ENCODE measurements around the gene DGCR2. TPM values are rescaled to one million over a fixed set of nuclear protein-coding genes. Genes with fewer than 3 reads are reported as not detected.
A peak's percentile ranks its signal among the peaks of the same experiment; 100 is the strongest.

DGCR2 gene
- total and polyA plus RNA-seq, 2 donors from 2014 or later = 37.5 to 67.7 TPM

DNA sequence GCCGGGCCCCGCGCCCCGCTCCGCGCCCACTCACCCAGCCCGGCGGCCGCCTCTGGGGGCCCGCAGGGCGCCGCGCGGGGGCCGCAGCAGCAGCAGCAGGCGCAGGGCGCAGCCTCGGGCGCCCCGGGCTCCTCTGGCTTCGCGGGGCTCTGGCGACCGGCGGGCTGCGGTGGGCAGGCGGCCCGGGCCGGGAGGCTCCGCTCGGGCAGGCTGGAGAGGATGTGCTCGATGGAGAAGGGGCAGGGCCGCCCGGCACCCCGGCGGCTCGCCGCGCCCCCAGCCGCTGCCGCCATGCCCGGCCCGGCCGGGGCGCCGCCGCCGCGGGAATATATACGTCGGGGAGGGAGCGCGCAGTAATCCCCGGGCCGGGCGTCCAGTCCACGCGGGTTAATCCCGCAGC lies 27.8 kb upstream of the DGCR2 start, which contains the start of gene GSC2:
Gene GSC2, minus strand, starts transcription at position 302 of the 400 bp plus-strand sequence. Its CDS starts 9 bp downstream, at position 293.
- FAIRE-seq (no peak), DNase-seq (no peak)
- Histone ChIP-seq H3K9ac (ENCODE audit: low read length in 3 of 3) (no peak within 1 kb of the TSS), H3K9me3 (ENCODE audit: control insufficient read depth in 2 of 3, insufficient read depth in 1 of 3, low read length in 3 of 3) (no peaks in the 10 kb centered on the region), H3K36me3 (ENCODE audit: control insufficient read depth in 2 of 3, insufficient read depth in 3 of 3, low read length in 3 of 3) (no peaks in the 10 kb centered on the region), H3K27ac (ENCODE audit: low read depth in 2 of 2, low read length in 2 of 2) (no peak within 1 kb of the TSS), H3K27me3 (ENCODE audit: control insufficient read depth, insufficient read depth, low read length) (peaks cover 26% of the 10 kb centered on the region), H3K4me3 (ENCODE audit: low read length in 3 of 3) (no peak within 1 kb of the TSS), H3K4me1 (ENCODE audit: control insufficient read depth in 2 of 3, insufficient read depth in 2 of 3, low read depth in 1 of 3, low read length in 3 of 3) (no peaks in the 10 kb centered on the region)
- intact Hi-C loops (cut with DNase I) = no loop called here
- TF ChIP-seq, protein P1, sequence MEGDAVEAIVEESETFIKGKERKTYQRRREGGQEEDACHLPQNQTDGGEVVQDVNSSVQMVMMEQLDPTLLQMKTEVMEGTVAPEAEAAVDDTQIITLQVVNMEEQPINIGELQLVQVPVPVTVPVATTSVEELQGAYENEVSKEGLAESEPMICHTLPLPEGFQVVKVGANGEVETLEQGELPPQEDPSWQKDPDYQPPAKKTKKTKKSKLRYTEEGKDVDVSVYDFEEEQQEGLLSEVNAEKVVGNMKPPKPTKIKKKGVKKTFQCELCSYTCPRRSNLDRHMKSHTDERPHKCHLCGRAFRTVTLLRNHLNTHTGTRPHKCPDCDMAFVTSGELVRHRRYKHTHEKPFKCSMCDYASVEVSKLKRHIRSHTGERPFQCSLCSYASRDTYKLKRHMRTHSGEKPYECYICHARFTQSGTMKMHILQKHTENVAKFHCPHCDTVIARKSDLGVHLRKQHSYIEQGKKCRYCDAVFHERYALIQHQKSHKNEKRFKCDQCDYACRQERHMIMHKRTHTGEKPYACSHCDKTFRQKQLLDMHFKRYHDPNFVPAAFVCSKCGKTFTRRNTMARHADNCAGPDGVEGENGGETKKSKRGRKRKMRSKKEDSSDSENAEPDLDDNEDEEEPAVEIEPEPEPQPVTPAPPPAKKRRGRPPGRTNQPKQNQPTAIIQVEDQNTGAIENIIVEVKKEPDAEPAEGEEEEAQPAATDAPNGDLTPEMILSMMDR (IDR thresholded peaks at IDR 0.05; ENCODE audit: borderline replicate concordance, extremely low read depth, insufficient read depth) = no peak

- peak in 3 of 5 donors; percentile 10 to 23 (median 18) for DNase-seq
- H3K9ac ChIP-seq (ENCODE audit: low read length in 3 of 3) = no peak overlapping the region
- no peaks in the 10 kb centered on the region for H3K9me3 ChIP-seq (ENCODE audit: control insufficient read depth in 2 of 3, insufficient read depth in 1 of 3, low read length in 3 of 3)
- H3K27ac ChIP-seq (ENCODE audit: low read depth in 2 of 2, low read length in 2 of 2) = no peak overlapping the region
- intact Hi-C loops (cut with DNase I) = no loop called here
- H3K36me3 ChIP-seq (ENCODE audit: control insufficient read depth in 2 of 3, insufficient read depth in 3 of 3, low read length in 3 of 3) = no peaks in the 10 kb centered on the region
- FAIRE-seq = no peak
- H3K4me1 ChIP-seq (ENCODE audit: control insufficient read depth in 2 of 3, insufficient read depth in 2 of 3, low read depth in 1 of 3, low read length in 3 of 3) = no peaks in the 10 kb centered on the region
- no peak overlapping the region for H3K4me3 ChIP-seq (ENCODE audit: low read length in 3 of 3)
- TF ChIP-seq, protein P1 (IDR thresholded peaks at IDR 0.05; ENCODE audit: borderline replicate concordance, extremely low read depth, insufficient read depth) = no peak
- peaks cover 26% of the 10 kb centered on the region for H3K27me3 ChIP-seq (ENCODE audit: control insufficient read depth, insufficient read depth, low read length)
Measured at GRCh38 chr22:19149047-19149883, 27.1 kb upstream of the DGCR2 start.

DNA sequence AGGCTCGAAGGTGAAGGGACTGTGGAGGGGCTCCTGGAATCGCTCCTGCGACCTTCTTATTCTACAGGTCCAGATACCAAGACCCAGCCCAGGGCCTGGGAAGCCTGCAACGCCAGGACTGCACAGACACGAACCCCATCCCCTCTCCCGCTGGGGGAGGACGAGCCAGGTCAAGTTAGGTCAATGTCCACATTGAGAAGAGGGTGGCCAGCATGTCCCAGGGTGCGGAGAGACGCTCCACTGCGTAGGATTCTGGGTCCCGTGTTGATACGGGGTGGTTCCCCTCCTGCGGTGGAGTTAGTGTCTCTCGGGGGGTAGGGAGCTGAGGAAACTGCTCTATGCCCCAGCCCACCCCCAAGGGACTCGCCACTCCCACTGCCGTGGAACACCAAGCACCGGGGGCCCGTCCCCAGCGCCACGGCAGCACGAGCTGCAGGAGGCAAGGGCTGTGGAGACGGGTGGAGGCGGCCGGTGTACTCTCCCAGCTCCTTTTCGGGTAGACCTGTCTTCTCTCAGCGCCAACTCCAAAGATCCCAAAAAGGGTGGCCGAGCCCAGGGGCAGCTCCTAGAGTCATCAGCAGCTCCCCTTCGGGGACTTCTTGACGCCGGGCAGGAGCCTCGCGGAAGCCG lies 26.3 kb upstream of the DGCR2 start:
- H3K4me3 ChIP-seq (ENCODE audit: low read length in 3 of 3) = no peak overlapping the region
- H3K27ac ChIP-seq (ENCODE audit: low read depth in 2 of 2, low read length in 2 of 2) = no peak overlapping the region
- no peak overlapping the region for H3K9ac ChIP-seq (ENCODE audit: low read length in 3 of 3)
- intact Hi-C loops (cut with DNase I) = no loop called here
- H3K4me1 ChIP-seq (ENCODE audit: control insufficient read depth in 2 of 3, insufficient read depth in 2 of 3, low read depth in 1 of 3, low read length in 3 of 3) = peaks cover 0 to 4% (median 0%) of the 10 kb centered on the region in 3 donors
- H3K36me3 ChIP-seq (ENCODE audit: control insufficient read depth in 2 of 3, insufficient read depth in 3 of 3, low read length in 3 of 3) = no peaks in the 10 kb centered on the region
- no peak for FAIRE-seq
- DNase-seq = no peak
- H3K27me3 ChIP-seq (ENCODE audit: control insufficient read depth, insufficient read depth, low read length) = peaks cover 26% of the 10 kb centered on the region
- no peaks in the 10 kb centered on the region for H3K9me3 ChIP-seq (ENCODE audit: control insufficient read depth in 2 of 3, insufficient read depth in 1 of 3, low read length in 3 of 3)
- TF ChIP-seq, protein P1 (IDR thresholded peaks at IDR 0.05; ENCODE audit: borderline replicate concordance, extremely low read depth, insufficient read depth) = no peak

Data from kidney (tissue), 14 donors.